GM19452 (cell line): ENCODE results near the gene SYT14.
"Not testable (repeated sequence)": the region's sequence is repeated elsewhere in the genome, so short reads cannot be mapped to it uniquely, and the experiment has no call there.

Experiments used
- ATAC-seq: cut with Tn5 transposase; IDR thresholded peaks from one replicate; pipeline ENCODE4 v1.9.1; 2021; ENCODE audit not compliant: unreplicated experiment

SYT14 gene

DNA sequence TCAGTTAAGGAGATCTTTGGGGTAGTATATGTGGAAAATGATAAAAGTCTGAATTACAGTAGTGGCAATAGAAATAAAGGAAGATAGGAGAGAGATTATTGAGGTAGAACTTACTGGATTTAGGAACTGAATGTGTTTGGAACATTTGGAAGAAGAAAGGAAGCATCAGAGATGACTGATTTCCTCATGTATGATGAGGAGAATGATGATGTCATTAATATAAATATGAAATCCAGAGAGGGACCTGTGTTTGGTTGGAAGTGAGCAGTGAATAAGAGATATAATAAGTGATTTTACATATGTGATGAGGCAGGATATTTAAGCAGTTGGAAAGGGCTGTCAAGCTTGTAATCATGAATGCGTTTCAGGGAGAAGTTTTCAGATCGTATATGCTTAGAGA lies 86.3 kb downstream of the SYT14 start:
- no peak for ATAC-seq

DNA sequence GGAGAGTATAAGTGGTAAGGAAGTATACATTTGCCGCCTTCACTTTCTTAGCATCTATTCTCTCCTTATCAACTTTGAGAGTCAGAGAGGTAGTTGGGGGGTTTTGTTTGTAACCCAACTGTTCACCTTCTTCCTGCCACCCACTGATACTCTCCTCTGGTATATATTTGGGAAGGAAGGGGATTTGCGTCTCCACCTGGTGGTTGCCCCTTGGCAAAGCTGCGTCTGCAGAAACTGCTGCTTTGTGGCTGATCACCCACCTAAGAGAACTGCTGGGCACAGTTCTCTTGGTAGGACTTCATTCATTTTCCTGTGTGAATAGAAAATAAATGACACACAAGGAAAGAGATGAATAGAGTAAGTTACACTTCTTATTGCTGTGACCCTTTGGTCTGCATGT lies 87.0 kb downstream of the SYT14 start:
- no peak for ATAC-seq

DNA sequence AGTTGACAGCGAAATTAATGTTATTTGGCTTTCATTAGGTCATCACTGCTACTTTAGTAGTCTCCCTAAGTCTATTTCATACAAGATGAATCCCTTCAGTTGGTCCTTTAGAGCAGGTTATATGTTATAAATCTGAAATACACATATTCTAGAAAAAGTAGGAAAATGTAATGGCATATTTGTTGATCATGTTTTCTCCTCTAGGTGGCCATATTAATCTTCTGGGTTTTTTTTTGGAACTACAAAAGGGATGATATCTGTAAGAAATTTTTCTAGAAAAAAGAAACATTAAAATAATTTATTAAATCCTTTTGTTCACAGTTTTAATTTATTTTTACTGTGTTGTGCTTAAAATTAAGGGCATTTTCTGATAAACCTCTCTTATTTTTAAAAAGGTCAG lies 87.9 kb downstream of the SYT14 start:
- ATAC-seq, result no peak

- ATAC-seq, result no peak
These were observed 90.0 kb downstream of the SYT14 start for GRCh38 chr1:210027994-210028393.

DNA sequence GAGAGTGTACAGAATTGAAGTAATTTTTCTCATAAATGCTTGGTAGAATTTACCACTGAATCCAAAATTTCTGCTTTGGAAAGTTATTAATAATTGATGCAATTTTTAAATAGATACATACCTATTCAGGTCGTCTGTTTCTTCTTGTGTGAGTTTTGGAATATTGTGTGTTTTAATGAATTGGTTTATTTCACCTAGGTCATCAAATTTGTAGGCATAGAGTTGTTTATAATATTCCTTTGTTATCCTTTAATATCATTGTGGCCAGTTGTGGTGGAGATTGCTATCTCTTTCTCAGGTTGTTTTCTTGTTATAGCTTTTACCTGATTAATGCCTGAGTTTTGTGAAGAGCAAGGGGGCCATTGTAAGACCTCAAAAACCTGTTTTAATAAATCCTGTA lies 93.5 kb downstream of the SYT14 start:
- ATAC-seq, result no peak

DNA sequence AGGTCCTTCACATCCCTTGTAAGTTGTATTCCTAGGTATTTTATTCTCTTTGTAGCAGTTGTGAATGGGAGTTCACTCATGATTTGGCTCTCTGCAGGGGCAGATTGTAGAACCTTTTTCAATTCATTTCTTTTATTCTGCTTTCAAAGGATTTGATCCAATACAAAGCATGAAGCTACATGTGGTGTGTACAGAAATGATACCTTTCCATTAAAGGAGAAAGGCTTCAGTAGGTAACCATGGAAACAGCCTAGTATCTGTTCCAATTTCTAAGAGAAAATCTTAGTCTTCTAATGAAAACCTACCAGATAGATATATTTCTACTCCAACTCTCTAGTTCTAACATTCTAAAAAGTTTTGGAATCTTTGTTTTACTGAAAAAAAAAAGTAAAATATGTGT lies 105.0 kb downstream of the SYT14 start:
- ATAC-seq, result no peak

- no peak for ATAC-seq
These were observed 111.6 kb downstream of the SYT14 start for GRCh38 chr1:210049616-210050015.

GRCh38 chr1:210050491-210050890 lies 112.5 kb downstream of the SYT14 start:
- ATAC-seq, result not testable (repeated sequence)

DNA sequence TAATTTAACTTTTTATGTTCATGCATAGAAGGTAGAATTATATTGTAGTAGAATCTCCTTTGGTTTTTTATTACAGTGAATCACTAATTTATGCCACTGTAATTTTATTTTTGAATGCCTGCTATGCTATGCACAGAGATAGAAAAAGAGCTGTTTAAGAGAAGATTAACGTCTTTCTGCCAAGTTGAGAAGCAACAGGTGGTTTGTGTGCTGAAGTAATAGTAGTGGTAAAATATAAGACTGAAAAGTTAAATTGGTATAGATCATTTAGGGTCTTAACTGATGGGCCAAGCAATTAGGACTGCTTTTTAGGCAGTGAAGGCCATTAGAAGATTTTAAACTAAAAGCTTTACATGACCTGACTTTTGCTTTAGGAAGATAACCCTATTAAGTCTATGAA lies 115.1 kb downstream of the SYT14 start:
- ATAC-seq, result no peak

DNA sequence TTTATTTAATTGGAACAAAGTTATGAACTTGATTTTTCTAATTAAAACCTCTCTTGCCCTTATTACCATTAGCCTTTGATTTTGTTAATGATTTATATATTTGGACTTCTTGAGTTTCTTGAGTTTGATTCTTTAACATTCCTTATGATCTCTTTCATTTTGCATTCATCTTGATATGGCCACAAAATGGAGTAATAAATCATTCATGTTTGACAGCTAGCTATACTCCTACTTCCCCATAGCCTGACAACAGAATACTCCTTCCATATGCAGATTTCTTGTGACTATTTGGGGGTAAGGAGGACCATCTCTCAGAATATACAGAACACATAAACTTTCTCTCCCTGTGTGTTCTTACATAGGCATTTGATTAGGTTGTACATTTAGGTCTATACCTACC lies 119.6 kb downstream of the SYT14 start:
- no peak for ATAC-seq

DNA sequence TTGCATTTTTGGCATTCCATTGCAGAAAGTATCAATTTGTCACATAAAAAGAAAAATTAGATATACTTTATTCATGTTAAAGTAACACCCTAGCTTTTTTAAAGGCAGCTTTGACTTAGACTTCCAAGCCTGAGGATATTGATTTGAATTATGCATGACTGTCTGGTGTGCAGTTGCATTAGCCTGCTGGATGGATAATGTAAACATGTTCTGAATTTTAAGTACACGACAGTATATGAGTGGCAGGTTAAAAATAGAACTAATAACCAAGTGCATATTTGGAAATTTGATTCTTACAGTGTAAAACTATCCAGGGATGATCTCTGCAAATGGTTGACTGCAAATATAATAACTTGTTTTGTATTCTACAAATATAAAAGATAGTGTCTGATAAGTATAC lies 124.0 kb downstream of the SYT14 start:
- ATAC-seq, result no peak

DNA sequence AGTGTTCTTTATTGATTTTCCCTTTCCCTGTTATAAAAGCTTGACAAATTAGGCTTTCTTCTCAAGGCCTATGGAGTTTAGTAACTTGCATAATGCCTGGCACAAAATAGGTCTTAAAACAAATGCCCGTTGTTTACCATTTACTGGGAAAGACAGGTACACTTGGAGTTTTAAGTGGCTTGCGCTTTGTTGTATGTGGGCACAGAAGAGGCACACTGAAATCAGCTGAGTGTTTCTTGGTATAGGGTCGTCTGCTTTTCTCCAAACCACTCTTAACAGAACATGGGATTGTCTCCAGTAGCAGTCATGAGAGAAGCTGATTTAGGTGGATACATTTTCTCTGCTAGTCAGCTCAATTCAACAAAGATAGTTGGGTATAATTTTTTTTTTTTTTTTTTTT lies 132.5 kb downstream of the SYT14 start:
- ATAC-seq, result no peak

GRCh38 chr1:210072129-210072528 lies 134.1 kb downstream of the SYT14 start:
- no peak for ATAC-seq

DNA sequence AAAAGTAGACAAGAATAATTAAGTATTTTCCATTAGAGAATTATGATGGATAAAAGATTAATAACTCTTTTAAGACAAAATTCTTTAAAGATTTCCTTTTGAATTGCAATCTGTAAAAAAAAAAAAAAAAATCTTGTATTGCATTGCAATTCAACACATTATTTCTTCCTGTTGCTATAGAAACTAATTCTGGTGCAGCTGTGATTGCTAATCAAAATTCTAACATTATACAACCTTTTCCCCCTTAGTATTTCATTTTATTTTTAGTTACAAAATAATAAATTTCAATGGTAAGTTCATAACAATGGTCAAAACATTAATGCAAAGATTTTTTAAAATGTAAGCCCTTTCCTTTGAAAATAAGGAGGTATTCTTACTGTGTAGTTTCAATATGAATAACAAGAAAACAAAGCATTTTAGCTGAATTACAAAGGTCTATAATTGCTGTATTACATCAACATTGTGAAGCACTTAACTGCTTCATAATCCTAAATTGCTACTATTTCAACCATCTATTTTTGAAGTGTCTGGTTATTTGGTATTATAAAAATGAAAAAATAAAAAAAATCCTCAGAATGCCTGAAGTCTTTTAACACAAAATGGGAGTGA lies 135.0 kb downstream of the SYT14 start:
- ATAC-seq, result no peak

GRCh38 chr1:210074904-210075303 lies 136.9 kb downstream of the SYT14 start:
- ATAC-seq, result no peak

DNA sequence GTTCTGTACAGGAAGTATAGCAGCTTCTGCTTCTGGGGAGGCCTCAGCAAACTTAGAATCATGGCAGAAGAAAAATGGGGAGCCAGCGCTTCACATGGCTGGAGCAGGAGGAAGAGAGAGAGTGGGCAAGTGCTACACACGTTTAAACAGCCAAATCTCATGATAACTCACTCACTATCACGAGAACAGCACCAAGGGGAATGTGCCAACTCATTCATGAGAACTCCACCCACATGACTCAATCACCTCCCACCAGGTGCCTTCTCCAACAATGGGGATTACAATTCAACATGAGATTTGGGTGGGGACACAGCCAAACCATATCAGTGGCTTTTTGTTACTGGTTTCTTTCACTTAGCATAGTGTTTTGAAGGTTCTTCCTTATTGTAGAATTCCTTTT lies 138.6 kb downstream of the SYT14 start:
- ATAC-seq, result no peak

GRCh38 chr1:210081494-210081893 lies 143.5 kb downstream of the SYT14 start:
- no peak for ATAC-seq

DNA sequence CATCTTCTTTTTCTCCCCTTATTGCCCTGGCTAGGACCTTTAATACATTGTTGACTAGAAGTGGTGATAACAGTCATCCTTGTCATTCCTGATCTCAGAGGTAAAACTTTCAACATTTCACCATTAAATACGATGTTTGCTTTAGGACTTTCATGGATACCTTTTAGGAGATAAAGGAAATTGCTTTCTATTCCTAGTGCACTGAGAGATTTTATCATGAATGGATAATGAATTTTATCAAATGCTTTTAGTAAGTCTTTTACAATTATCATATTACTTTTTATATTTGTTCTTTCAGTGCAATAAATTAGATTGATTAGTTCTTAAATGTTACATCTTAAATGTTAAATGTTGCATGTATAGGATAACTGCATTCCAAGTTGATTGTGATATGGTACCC lies 147.3 kb downstream of the SYT14 start:
- no peak for ATAC-seq

DNA sequence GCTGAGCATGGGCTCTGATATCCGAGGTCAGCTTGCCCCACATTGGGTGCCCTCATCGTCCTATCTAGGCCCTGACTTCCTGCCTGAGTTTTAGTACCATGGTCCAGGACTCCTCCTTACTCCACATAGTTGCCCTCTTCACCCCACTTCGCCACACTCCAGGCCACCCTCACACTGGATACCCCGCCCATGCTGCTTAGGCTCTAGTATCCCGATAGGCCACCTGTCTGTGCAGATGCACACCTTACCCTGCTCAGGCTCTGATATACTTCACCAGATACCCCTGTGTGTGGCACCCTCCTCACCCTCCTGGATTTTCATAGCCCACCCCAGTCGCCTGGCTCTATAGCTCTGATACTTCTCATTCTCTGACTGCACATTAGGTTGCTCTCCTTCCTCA lies 149.0 kb downstream of the SYT14 start:
- no peak for ATAC-seq

GRCh38 chr1:210089855-210090254 lies 151.8 kb downstream of the SYT14 start:
- ATAC-seq, result no peak

GRCh38 chr1:210092366-210092765 lies 154.3 kb downstream of the SYT14 start:
- no peak for ATAC-seq

- no peak for ATAC-seq
These were observed 155.4 kb downstream of the SYT14 start for GRCh38 chr1:210093461-210093860.

- ATAC-seq, result no peak
These were observed 160.3 kb downstream of the SYT14 start for GRCh38 chr1:210098356-210098755.

- no peak for ATAC-seq
These were observed 161.9 kb downstream of the SYT14 start for GRCh38 chr1:210099921-210100320.
